GM21381 (cell line): ENCODE results near the gene THAP4.

Experiments
- ATAC-seq: cut with Tn5 transposase; IDR thresholded peaks from one replicate; pipeline ENCODE4 v1.9.1; 2021; ENCODE audit warnings: mild to moderate bottlenecking, moderate library complexity; ENCODE audit not compliant: unreplicated experiment

The THAP4 gene

GRCh38 chr2:241551599-241551997 is 85.4 kb downstream of the THAP4 start:
- no peak for ATAC-seq

- no peak for ATAC-seq
Measured at GRCh38 chr2:241550616-241551580, 86.1 kb downstream of the THAP4 start.

- no peak for ATAC-seq
Measured at GRCh38 chr2:241548451-241548835, 88.5 kb downstream of the THAP4 start.

- ATAC-seq, result no peak
Measured at GRCh38 chr2:241547781-241548450, 89.0 kb downstream of the THAP4 start.

GRCh38 chr2:241546771-241547498 is 90.0 kb downstream of the THAP4 start:
- ATAC-seq, result no peak

GRCh38 chr2:241545523-241546473 is 91.2 kb downstream of the THAP4 start:
- ATAC-seq, result no peak

GRCh38 chr2:241545106-241545505 is 91.9 kb downstream of the THAP4 start:
- no peak for ATAC-seq

GRCh38 chr2:241542278-241542605 is 94.7 kb downstream of the THAP4 start:
- ATAC-seq, result no peak

- no peak for ATAC-seq
Measured at GRCh38 chr2:241541564-241542277, 95.2 kb downstream of the THAP4 start.

GRCh38 chr2:241540771-241541561 is 96.0 kb downstream of the THAP4 start:
- no peak for ATAC-seq

GRCh38 chr2:241540401-241540770 is 96.6 kb downstream of the THAP4 start:
- ATAC-seq, result no peak

- ATAC-seq, result no peak
Measured at GRCh38 chr2:241539616-241540374, 97.2 kb downstream of the THAP4 start.

GRCh38 chr2:241538838-241539615 is 97.9 kb downstream of the THAP4 start:
- ATAC-seq, result no peak

- ATAC-seq, result no peak
Measured at GRCh38 chr2:241535871-241536655, 100.9 kb downstream of the THAP4 start.

- no peak for ATAC-seq
Measured at GRCh38 chr2:241534701-241535375, 102.1 kb downstream of the THAP4 start.
